Stimulated activated CD8-positive, alpha-beta memory T cell treated with anti-CD3 and anti-CD28 coated beads, Interleukin-15, amount 100 ng/mL, for 24 hours (primary cell): ENCODE data around the gene NKAIN2.
"Not testable (repeated sequence)": the region's sequence is repeated elsewhere in the genome, so short reads cannot be mapped to it uniquely, and the experiment has no call there.

Experiments
- DNase-seq: peaks from one replicate; pipeline ENCODE4 v3.0.0-alpha.2; 2020; ENCODE audit warnings: low read depth

The NKAIN2 gene

DNA sequence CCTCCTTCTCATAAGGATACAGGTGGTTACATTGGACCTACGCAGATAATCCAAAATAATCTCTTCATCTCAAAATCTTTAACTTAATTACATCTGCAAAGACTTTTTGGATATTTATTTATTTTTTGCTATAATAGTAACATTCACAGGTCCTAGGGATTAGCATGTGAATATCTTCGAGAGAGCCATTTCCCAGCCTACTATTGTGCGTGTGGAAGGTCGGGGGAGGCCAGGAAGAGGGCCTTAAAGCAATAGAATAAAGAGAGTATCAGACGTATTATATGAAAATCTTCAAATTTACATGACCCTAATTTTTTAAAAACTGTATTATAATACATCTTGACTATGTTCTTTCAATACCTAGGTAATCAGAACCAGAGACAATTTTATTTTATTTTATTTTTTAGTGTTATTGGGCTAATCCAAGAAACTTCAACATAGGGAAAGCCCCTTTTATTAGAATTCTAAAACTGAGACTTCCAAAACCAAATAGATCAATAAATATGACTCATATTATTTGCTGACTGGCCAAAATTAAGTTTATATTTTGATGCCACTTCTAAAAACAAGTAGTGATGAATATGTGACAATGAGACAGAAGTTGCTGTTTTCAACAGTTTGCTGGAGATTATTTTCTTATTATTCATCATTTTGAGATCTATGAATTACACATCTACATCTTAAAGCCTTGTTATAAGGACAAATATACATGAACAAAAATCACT is 536.1 kb downstream of the NKAIN2 start:
- DNase-seq, result no peak

DNA sequence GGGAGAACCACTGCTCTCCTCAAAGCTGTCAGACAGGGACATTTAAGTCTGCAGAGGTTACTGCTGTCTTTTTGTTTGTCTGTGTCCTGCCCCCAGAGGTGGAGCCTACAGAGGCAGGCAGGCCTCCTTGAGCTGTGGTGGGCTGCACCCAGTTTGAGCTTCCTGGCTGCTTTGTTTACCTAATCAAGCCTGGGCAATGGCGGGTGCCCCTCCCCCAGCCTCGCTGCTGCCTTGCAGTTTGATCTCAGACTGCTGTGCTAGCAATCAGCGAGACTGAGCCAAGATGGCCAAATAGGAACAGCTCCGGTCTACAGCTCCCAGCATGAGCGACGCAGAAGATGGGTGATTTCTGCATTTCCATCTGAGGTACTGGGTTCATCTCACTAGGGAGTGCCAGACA is 544.7 kb downstream of the NKAIN2 start:
- DNase-seq, result not testable (repeated sequence)

DNA sequence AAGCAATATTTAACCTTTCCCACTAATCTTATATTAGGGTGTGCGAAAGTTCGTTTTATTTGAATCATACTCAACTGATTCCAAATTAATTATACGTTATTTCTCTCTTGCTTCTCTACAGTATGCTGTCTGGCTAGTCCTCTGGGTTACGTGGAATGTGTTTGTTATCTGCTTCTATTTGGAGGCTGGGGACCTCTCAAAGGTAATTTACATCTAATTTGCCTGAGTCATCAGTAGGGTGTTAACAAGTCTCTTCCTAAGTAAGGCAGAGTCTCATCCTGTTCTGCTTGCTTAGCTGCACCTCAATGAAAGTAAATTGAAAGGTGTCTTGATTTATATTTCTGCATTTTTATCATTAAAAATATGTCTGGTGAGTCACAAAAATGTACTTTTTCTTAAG is 551.5 kb downstream of the NKAIN2 start:
- DNase-seq, result no peak

DNA sequence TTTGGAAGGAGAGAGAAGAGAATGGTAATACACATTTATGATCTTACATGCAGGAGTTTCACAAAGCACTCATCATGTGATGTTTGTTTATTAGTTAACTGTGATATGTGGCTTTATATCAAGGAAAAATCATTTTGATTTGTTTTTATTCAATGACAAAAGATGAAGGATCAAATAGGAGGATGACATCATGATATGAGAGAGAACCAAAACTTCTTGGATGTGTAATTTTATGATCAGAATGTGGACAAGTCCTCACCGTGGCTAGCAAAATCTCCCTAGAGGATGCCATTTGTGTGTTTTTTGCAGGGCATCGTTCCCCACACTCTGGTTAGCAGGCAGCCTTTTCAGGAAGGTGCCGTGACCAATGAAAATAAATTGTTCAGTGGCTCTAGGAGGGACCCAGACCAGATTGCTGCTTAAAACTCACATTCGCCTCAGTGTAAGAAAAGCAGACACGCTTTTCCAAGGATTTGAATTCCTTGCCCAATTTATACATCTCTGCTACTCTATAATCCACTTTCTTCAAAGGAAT is 552.7 kb downstream of the NKAIN2 start:
- no peak for DNase-seq

- no peak for DNase-seq
These were observed 553.1 kb downstream of the NKAIN2 start for GRCh38 chr6:124356811-124357210.

DNA sequence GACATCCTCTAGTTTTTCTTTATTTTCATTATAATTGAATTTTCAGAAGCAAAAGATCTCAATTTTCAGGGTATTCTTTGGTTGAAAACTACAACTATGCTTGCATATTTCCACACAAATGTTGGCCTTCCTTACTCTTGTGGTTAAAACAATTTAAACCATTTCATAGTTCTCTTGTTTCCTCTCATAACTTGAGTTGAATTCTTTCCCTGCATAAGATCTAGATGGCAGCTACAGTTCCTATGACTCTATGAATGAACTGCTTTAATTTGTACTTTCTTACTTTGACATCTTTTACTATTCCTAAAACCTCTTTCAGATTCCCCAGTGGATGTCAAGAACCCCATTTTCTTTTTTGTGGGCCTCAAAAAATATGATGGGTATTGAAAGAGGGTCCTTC is 564.5 kb downstream of the NKAIN2 start:
- DNase-seq, result no peak

- no peak for DNase-seq
These were observed 568.4 kb downstream of the NKAIN2 start for GRCh38 chr6:124371974-124372475.

DNA sequence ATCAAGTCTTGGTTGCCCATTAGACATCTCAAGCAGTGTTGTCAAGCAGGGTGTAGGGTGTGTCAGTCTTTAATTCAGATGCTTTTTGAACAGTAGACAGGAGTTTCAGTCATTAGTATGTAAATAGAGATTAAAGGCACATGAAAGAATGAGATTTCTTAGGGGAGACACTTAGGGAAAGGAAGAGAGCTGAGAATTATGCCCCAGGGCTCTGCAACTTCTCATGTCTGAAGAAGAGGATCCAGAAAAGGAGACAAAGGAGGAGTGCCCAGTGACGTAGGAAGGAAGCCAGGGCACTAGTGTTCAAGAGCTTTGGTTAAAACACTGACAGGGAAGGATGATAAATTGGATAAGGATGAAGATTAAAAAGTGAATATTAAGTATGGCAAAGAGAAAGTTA is 569.7 kb downstream of the NKAIN2 start:
- DNase-seq, result no peak

DNA sequence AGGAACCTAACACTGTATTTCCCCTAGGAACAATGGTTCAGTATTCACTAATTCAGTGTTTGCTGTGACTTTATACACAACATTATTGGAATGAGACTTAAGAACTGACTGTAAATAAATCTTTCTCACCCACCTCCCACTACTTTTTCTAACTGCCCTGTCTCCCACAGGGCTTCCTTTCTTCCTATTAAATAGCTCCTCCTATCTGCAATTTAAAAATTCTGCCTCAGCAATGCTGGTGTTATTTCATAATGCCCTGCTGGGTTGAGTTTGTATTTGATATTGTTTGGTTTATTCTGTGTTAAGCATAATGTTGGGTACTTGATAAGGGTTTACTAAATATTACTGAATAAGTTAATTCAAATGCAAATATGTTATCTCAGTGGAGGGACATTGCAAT is 585.5 kb downstream of the NKAIN2 start:
- DNase-seq, result no peak

DNA sequence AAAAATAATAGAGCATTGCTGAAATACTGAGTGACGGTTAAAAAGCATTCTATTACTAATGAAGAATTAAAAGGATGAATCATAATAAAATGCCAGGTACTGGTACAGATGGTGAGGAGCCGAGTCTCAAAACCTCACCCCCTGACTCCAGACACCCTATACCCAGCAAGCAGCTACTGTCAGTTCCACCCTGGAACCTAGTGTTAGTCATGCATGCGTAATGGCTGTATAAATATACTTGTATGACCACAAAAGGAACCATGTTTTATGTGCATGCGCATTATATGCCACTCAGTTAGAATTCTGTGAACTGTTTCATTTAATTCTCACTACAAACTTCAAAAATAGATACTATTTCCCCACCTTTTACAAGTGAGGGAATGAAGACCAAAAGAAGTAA is 589.9 kb downstream of the NKAIN2 start:
- DNase-seq, result no peak

- DNase-seq, result no peak
These were observed 592.7 kb downstream of the NKAIN2 start for GRCh38 chr6:124396361-124396760.

DNA sequence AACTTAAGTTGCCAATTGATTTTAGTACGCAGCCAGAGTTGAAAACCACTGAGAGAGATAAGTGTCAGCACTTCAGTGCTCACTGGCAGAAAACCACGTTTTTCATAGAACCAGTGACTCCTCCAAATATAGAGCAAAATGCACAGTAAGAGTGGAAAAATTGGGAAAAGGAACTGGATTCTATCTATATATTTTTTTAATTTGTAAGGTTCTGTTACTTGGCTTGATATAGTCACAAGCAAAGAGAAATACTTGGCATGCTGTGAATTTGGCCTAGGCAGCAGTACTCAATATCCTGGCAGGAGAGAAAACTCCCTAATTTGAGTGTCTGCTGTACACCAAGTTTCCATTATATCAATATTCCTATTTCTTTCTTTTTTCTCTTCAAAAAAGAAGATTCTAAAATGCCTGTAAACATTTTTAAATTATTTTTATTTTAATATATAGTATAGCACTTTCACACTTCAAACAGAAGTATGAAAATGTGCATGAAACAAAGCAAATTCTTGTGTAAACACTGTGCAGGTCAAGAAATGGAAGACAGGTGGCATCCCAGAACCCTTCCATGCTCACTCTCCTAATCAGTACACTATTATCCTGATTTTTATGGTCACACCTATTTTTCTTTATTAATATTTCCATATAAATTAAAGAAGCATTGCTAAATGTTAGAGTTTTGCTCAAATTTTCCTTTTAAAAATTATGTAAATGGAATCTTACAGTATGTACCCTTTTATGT is 596.8 kb downstream of the NKAIN2 start:
- no peak for DNase-seq

- DNase-seq, result not testable (repeated sequence)
These were observed 606.8 kb downstream of the NKAIN2 start for GRCh38 chr6:124410425-124410824.

DNA sequence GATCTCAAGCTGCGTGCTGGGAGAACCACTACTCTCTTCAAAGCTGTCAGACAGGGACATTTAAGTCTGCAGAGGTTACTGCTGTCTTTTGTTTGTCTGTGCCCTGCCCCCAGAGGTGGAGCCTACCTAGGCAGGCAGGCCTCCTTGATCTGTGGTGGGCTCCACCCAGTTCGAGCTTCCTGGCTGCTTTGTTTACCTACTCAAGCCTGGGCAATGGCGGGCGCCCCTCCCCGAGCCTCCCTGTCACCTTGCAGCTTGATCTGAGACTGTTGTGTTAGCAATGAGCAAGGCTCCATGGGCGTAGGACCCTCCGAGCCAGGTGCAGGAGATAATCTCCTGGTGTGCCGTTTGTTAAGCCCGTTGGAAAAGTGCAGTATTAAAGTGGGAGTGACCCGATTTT is 609.0 kb downstream of the NKAIN2 start:
- DNase-seq, result not testable (repeated sequence)

GRCh38 chr6:124420116-124420840 is 616.6 kb downstream of the NKAIN2 start:
- DNase-seq, result no peak

DNA sequence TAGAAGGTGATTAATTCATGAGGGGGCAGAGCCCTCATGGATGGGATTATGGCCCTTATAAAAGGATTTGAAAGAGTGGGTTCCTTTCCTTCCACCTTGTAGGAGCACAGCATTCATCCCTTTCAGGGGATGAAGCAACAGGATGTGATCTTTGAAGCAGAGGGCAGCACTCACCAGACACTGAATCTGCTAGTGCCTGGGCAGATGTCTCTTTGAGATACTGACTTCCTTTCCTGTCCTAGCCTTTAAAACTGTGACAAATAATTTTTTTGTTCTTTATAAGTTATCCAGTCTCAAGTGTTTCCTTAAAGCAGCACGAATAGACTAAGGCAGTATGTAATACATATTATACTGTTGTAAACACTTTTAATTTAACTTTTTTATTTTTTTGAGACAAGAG is 620.0 kb downstream of the NKAIN2 start:
- DNase-seq, result no peak

DNA sequence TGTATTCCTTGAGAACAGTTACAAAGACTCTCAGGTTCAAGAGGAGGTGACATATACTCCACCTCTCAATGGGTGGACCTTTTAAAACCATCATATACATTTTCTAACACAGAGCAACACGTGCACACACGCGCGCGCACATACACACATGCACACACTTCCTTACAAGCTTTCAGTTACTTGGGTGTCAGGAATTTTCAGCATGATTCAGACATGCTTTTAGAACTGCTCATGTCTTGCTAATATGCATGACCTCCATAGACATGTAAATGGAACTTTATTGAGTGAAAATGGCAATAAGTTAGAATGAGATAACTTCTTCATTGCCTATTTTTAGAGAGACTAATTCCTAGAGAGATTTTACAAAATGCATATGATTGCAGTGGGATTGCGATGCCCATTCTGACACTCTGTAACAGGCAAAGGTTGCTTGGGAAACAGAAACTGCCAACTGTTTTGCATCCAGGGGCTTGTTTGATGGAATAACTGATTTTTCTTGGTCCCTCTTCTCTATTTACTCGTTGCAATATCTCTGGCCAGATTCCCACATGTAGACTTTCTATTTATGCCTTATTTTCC is 627.2 kb downstream of the NKAIN2 start:
- DNase-seq, result no peak

DNA sequence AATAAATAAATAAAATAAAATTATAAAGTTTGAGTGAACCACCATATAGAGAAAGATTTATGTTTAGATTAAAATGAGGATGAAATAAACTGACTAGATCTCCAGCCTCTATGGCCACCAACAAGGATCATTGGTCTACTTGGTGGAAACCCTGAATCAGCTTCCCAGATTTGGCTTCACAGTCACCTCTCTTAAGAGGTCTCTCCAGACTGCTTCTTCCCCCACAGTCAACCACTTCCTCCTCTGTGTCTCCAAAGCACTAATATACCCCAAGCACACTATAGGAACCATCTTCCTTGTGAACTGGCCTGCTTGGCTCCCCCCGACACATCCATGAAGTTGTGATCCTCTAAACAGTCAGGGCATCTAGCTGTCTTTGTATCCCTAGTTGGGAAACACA is 629.0 kb downstream of the NKAIN2 start:
- DNase-seq, result no peak

DNA sequence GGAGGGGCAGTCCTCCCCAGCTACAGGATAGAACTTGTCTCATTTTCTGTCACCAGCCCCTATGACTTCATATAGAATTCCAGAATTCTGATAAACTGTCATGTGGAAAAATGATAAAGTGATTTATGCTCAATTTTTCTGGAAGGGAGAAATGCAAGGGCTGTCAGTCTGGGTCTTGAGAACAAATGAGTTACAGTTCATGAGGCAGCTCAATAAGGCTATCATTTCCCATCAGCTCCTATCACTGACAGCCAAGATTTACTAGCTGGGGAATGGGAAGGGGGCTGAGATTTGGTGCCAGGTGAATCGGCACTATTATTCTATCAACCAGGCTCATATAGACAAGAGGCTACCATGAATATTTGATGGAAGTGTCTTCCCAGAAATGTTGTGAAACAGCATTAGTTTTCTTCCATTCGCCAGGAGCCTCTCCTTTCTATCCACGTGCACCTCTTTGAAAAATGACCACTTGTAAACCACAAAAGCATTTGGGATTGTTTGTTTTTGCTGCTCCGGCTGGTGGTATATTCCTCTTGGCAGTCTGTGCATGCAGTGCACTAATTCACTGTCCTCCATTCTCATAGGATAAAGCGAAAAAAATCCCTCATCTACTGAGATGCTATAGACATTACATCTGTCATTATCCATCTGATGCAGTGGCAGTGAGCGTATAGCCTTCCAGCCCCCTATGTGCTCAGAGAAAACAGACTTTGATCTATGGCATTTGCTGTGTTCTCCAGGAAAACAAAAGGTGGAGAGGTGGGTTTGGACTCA is 629.9 kb downstream of the NKAIN2 start:
- DNase-seq, result no peak

GRCh38 chr6:124434421-124434820 is 630.8 kb downstream of the NKAIN2 start:
- DNase-seq, result no peak

- no peak for DNase-seq
These were observed 633.1 kb downstream of the NKAIN2 start for GRCh38 chr6:124436803-124437202.
